NCI-H2029 treated with DMSO at 0.1 percent for 48 hours (cell line): Measurements from ENCODE around the gene ESPN.

Experiments
- DNase-seq: peaks from one replicate; lab custom pipeline; 2025; lab: John Stamatoyannopoulos, UW

ESPN gene

DNA sequence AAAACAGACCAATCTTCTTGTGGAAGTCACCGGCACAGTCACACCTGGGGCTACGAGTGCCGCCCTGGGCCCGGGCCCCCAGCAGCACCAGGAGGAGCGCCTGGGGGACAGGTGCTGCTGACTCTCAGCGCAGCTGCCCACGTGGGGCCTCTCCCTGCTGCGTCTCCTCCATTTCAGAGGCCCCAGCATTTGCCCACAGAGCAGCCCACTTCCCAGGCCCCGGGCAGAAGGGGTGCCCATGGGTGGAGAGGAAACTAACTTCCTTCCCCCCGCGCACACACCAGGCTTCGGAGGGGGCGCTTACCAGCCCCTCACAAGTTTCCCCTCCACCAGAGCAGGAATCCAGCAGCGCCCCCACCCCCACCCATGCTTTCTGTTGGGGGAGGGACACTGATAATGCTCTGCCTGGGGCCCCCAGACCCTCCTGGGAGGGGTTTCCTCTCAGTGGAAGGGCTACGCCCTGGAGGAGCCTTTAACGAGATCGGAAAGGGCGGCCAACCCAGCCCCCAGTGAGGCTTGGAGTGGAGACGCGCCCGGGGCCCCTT lies 41.0 kb downstream of the ESPN start:
- DNase-seq: no peak

DNA sequence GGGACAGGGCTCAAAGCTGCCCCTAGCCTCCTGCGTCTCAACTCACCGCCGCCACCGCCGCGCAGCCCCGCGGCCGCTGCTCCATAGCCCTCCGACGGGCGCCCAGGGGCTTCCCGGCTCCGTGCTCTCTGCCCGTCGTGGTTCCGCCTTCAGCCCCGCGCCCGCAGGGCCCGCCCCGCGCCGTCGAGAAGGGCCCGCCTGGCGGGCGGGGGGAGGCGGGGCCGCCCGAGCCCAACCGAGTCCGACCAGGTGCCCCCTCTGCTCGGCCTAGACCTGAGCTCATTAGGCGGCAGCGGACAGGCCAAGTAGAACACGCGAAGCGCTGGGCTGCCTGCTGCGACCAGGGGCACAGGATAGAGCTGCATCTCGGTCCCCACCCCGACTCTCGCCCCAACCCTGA lies 41.4 kb downstream of the ESPN start, which contains the start of gene TNFRSF25:
Gene TNFRSF25 (minus strand): TSS at position 151 of the 400 bp plus-strand sequence. CDS start 66 bp downstream, at position 85.
- DNase-seq: no peak

DNA sequence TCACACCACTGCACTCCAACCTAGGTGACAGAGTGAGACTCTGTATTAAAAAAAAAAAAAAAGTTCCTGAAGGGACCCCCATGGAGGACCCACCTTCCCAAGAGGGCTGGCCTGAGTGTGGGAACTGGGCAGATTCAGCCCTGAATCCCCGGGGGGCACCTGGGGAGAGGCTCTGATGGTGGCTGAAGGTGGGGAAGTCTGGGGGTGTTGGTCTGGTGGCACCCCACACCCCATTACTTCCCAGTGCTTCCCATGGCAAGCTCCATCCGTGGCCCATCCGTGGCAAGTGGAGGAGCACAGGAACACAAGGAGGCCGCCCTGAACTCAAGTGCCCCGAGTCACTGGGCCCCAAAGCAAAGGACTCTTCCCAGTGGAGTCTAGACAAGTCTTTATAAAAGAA lies 42.2 kb downstream of the ESPN start:
- DNase-seq: no peak

DNA sequence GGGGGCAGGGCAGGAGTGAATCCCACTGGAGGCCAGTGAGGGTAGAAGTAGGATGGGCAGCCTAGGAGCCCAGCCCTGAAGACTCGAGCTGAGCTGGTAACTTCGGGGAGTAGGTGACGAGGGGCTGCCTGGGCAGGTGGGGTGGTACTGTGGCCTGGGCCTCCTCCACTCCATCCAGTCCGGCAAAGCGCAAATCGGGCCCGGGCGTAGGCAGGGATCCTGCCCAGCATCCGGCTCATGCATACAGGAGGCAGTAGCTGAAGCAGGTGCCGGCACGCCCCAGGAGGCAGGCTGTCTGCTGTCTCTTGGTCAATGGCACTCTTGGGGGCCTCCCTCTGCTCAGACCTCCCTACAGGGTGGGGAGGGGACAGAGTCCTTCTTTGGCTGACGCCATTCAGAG lies 42.6 kb downstream of the ESPN start:
- DNase-seq: no peak

DNA sequence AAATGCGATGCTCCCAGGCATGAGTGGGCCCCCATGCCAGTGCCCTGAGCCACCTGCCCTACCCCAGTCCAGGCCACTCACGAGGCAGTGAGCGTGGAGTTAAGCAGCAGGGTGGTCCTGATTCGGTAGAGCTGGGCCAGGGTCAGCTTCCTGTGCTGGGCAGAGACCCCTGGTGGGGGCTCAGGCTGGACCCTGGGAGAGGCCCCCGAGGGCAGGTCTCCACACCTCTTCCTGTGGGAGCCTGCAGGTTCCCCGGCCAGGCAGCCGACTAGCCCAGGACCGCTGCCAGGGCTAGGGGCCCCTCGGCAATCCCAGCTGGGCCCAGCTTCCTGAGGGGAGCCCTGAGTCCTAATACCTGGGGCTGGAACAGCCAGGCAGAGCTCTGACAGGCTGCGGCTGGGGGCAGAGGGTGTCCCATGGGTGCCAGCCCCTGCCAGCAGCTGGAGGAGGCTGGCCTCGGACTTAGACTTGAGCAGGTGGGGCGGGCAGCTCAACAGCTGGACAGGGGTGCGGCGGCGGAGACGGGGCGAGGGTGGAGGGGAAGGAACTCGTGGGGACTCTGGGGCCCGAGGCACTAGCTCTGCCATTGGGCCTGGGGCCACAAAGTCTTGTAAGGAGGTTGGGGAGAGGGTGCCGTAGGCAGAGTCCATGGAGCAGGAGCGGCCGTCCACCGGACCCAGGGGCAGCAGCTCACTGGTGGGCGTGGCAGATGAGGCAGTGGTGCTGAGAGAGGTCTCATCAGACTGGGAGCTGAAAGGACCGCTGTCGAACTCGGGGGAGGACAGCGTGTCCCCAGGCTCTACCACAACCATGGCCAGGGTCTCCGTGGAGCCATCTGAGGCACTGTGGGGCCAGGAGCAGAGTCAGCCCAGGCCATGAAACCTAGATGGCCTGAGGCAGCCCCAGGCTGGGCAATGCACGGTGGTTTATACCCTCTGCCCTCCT lies 43.4 kb downstream of the ESPN start:
- no peak for DNase-seq

DNA sequence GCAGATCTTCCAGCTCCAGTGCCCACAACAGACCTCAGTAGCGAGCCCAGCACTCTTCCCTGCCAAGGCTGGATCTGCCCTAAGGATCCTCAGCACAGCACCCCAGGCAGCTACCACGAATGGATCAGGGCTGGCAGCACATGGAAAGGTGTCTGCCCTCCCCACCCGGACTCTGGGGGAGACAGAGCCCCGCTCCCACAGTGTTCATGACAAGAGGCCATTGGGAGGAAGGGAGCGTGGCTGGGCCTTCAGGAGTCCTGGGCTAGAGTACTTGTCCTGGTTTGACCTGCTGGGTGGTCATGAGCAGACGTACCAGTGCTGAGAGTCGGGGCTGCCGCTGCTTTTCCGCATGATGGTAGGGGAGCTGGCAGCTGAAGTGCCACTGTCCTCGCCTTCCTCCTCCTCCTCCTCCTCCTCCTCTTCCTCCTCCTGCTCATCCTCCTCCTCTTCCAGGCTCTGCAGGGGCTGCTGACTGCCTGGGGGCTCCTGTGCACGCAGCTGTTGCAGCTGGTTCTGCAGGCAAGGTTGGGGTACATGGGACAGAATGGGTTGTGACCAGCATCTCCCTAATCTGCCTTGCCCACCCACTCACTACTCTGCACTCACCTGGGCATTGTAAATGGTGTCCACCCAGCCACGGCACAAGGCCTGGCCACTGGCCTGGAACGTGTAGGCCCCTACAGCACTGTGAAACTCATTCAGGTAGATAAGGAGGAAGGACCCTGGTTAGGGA lies 44.3 kb downstream of the ESPN start:
- DNase-seq: no peak

DNA sequence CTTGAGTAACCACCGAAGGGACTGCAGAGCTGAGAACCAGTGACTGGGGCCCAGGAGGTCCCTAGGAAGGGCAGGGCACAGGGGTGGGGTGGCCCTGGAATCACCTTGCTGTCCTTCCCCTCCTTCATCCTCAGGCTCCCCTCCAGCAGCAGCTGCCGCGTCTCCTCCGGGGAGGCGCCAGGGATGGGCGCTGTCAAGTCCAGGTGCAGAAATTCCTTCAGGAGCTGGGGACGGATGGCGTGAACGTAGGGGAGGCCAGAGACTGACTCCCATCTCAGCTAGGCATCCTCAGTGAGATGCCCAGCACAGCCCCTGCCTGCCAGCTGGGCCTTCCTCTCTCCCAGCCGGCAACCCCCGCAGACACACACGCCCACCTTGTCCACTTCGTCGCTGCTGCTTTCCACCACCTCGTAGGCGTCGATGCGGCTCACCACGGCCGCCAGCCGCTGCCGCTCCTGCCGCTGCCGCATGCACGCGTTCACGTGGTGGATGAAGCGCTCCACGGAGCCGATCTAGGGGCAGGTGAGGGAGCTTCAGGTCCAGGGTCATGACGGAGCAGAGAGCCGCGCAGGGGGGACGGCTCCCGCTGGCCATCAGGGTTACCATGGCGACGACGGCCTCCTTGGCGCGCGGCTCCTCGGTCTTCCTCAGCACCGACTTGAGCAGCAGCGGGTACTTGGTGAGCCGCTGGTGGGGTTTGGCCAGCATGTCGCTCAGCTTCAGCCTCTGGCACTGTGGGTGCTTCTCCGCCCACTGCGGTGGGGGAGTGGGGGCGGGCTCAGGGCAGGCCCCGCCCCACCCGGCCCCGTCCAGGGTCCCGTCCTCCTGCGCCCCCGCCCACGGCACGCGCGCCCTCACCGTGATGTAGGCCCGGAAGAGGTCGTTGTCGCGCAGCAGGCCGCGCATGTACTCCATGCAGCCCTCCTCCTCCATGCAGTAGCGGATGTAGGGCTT lies 45.8 kb downstream of the ESPN start:
- DNase-seq: no peak

DNA sequence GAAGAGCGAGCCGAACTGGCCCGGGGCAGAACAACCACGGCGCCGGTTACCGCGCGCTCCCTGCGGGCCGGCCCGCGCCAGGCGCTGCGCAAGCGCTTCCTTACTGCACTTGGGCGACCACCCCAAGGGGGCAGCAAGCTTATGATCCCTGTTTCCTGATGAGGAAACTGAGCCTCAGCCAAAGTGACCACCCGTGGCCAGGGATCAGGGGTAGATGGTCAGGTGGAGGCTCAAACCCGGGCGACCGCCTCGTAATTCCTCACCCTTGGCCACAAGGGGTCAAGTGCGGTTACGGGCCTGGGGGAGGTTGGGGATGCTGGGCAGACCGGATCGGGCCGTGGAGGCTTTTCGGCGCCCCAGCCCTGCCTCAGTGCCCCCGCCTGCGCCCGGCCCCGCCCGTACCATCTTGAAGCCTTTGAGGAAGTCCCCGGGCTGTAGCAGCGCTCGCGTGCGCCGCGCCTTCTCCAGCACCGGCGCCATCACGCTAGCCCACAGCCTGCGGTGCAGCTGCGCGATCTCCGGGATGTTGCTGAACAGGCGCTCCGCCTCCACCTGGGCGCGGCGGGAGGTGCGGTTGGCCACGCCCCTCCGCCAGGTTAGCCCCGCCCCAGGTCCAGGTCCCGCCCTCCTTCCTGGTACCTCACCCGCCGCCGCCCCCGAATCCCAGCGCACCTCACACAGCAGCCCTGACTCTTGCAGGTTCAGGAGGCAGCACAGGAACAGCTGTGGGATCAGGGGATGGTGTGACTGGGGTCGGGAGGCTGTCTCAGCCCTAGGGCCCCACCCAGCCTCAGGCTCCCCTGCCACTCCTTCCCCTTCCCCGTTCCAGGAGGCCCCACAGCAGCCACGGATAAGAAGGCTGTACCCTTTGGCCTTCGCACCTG lies 46.8 kb downstream of the ESPN start:
- no peak for DNase-seq

DNA sequence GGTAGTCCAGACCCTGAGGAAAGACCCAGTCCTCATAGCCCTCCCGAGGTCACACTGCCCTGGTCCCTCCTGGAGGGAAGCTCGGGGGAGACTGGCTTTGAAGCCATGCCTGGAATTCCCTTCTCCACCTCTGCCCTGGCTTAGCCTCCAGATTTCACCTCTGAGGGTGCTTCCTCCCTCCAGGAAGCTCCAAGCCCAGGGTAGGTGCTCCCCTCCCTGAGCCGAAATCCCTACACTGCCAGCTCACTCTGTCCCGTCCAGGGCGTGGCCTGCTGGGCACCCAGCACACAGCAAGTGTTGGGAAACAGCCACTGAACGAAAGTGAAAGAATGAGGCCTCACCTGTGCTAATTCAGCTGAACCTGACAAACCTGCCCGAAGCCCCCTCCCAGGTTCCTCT lies 47.4 kb downstream of the ESPN start:
- DNase-seq: no peak

DNA sequence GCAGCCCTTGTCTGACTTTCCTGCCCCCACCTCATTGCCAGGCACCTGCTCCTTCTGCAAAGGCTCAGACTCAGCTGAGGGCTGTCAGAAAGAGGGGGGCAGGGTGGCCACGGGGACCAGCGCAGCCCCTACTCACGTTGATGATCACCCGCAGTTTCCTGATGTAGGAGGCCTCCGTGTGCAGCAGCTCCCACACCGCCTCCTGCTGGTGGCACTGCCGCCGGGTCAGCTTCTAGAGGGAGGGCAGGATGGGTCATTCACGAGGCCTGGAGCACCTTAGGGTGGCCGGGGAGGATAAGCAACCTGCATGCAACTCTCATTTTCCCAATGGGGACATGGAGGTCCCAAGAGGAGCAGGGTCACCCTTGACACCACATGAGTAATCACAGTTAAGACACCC lies 47.8 kb downstream of the ESPN start:
- DNase-seq: no peak

DNA sequence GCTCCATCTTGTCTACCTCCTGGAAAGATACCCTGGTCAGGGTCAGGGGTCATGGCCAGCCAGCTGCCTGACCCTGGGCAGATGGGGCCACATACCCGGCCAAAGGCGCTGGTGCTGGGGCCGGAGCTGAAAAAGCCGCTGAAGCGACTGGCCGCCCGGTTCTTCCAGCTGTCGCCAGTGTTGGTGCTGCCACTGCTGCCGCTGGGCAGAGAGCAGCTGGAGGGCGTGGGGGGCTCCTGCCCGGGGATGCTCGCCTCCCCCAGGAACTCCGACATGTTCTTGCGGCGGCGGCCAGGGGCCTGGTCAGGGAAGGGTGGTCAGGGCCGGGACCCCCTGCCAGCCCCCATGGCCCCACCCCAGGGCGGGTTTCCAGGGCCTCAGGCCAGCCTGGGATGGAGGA lies 48.6 kb downstream of the ESPN start:
- no peak for DNase-seq

DNA sequence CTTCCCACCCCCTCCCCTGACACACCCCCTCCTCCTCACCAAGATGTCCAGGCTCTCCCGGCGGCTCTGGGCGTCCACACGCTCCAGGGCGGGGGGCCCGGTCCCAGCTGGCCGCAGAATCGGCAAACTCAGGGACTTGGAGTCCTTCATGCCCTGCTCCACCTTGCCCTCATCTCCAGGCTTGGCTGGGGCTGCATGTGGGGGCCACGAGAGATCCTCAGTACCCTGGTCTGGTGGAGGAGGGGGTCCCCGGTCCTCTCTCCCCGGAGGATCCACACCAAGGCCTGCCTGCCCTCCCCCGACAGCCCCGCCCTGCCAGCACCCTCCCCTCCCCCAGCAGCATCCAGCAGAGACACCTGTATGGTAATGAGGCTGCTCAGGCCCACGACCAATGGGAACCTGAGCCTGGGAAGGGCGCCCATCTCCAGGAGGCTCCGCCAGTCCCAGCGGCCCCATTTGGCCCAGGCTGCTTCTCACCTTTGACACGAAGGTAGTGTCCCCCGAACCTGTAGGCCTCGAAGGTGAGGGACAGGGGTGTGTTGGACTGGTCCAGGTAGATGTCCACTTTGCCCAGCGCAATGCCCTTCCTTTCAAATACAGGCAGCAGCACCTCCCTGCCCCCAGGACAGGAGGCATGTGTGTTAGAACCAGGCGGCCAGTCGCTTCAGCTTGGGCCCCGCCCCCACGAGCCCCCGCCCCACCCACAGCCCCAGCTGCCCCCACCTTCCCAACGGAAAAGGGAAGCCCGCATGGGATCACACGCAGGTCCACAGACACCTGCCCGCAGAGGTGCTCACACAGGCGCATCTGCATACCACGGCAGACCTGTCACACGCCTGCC lies 49.6 kb downstream of the ESPN start:
- peak; percentile 31 for DNase-seq

DNA sequence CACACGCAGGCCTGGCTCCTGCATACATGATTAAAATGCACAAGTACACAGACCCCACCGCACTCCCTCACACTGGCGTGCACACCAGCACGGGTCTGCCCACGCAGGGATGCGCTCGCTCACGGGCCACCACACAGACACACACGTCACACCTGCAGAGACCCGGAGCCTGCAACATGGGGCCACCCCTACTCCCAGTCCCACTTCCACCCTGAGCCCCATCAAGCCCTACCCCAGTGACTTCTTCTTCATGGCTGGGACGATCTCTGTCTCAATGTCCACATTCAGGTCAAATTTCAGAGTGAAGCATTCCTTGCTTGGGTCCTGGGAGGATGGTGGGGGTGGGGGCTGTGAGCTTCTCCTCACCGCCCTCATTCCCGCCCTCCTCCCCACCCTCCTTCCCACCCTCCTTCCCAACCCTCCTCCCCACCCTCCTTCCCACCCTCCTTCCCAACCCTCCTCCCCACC lies 50.3 kb downstream of the ESPN start:
- DNase-seq: no peak

DNA sequence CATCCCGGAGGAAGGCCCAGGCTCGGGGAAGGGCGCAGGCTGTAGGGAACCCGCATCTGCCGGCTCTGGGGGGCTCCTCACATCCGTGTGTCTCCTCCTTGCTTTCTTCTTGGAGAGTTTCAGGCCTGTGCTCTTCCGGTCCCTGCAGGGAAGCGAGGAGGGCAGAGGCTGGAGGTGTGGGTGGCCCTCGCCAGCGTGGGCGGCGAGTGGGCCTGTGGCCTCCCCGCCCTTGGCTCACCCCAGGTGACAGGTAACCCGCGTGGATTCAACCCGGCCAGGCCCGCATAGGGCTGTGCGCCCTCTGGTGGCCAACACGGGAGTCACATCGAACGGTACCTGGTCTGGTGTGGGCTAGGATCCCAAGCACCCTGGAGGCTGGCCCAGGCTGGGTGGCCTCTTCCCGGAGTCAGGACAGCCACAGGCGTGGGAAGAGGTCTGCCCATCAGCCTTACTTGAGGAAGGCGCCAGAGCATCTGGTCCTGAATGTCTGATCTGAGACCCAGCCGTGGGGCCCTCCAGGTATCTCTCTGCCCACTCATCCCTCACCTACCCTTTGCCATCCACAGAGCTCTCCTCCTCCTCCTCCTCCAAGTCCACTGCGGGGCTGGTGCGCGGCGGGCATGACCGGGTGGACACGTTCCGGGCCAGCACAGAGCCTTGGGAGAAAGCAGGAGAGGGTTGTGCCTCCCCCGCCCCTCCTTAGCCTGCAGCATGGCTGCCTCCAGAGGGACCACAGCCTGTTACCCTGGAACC lies 51.0 kb downstream of the ESPN start:
- DNase-seq: peak; percentile 14

DNA sequence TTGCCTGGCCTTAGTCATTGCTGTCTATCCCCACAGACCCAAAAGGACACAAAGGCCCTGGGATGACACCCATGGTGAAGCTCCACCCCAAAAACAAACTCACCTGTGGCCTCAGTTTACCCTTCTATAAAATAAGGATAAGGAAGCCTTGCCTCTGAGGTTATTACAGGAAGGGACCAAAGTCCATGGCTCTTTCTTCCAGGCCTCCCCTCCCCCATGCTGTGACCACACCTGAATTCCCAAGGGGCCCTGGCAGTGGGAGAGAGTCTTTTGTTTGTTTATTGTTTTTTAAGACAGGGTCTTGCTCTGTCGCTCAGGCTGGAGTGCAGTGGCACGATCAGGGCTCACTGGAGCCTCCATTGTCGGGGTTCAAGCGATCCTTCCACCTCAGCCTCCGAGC lies 51.9 kb downstream of the ESPN start:
- DNase-seq: no peak

DNA sequence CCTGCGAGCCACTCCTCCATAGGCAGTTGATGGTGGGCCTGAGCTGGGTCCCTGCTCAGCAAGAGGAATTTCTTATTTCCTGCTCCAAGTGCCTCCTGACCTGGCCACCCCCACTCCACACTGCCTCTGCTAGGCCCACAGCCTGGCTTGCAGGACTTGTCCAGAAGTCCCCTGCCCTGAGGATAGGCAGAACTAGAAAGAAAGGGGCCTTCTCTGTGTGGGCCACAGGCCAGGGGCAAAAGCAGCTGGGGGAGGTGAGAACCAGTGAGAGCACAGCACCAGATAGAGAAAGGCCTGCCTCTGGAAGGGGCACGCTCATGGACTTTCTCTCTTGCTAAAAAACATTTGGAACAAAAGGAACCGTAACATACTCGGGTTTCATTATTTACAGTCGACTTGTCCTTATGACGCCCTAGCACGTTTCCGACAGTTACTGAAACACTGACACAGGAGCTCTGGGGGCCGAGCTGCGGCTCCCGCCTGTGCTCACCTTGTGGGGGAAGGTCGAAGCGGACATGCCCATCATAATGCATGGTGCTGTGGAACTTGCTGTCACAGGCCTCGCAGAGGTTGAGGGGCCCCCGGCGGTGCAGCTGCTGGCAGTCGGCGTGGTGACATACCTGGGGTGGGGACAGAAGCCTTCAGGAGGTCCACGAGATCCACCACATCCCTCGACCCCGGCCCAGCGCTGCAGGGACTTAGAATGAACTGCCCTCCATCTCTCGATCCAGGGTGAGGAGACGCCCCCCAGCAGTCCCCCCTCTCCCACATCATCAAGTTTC lies 52.7 kb downstream of the ESPN start:
- DNase-seq: no peak

DNA sequence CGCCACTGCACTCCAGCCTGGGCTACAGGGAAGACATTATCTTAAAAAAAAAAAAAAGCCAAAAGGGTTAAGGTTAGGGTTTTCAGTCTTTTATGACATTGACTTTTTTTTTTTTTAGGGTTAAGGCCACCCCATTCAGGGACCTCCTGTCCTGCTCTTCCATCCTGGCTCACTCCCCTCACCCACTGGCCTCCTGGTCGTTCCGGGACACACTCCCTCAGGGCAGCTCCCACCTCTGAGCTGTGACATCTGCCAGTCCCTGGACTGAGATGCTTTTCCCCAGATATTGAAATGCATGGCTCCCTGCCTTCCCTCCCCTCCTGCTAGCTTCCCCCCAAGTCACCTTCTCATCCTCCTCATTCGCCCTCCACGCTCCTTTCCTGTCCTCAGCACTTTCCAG lies 57.2 kb downstream of the ESPN start:
- DNase-seq: no peak
